ENCODE results near the gene IMMP2L. TPM values are rescaled to one million over a fixed set of nuclear protein-coding genes. Genes with fewer than 3 reads are reported as not detected.

IMMP2L gene
- total and polyA plus RNA-seq, 2 of the 13 experiments (the other 11 are each of a cell fraction or from before 2014, with no cell fraction given): 7.8 to 16.9 TPM

DNA sequence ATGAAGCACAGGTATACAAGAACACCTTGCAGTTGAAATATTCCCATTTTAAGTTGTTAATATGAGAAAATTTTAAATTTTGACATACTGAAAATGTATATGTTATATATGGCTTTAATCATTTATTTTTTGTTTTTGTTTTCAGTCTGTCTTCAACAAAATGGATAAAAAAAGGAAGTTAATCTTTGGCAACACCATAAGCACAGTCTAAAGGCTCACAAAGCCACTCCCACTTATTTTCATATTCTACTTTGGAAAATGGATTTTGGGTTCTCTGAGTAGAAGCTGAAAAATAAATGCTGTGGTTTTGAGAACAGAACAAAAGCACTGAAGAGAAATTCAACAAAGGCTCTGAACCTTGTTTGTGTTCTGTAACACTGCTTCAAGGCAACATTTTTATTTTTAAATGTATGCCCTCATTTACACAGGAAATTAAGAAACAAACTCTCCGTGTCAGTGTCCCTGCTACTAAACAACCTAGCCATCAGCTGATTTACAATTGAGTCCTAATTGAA, 552.7 kb downstream of the IMMP2L start:
- Histone ChIP-seq H3K4me3 (replicated peaks in 1 of 3; ENCODE audit: insufficient read depth in 1 of 3, low read depth in 2 of 3, low read length in 3 of 3) (no peak overlapping the region), H3K9ac (ENCODE audit: insufficient read depth, low read depth, low read length) (no peak overlapping the region), H3K4me2 (ENCODE audit: low read depth, low read length) (no peak overlapping the region), H3K9me3 (ENCODE audit: low read length) (no peaks in the 10 kb centered on the region), H3K4me1 (ENCODE audit: insufficient read depth, low read length) (no peaks in the 10 kb centered on the region), H3K79me2 (ENCODE audit: insufficient read depth, low read length) (no peaks in the 10 kb centered on the region), H4K20me1 (ENCODE audit: insufficient read depth, low read length) (no peaks in the 10 kb centered on the region), H3K27ac (ENCODE audit: extremely low read length, insufficient read depth, low read length) (no peak overlapping the region), H2AFZ (ENCODE audit: low read length) (no peak overlapping the region), H3K27me3 (ENCODE audit: control insufficient read depth in 1 of 2, insufficient read depth in 2 of 2, low read length in 2 of 2) (no peaks in the 10 kb centered on the region), H3K36me3 (replicated peaks in 1 of 2; ENCODE audit: control insufficient read depth in 1 of 2, insufficient read depth in 2 of 2, low read length in 2 of 2) (no peaks in the 10 kb centered on the region)
- no peak for ATAC-seq
- in situ Hi-C loops (cut with HindIII; ENCODE audit: extremely low pct_ligation_motif_present, low pct_unique_long_range_greater_than_20kb) (no loop called here), intact Hi-C loops (cut with micrococcal nuclease; ENCODE audit: unreplicated experiment) (no loop called here)
- FAIRE-seq: no peak
- ChIA-PET POLR2A (no interaction called here), CTCF (ENCODE audit: low intra/inter-chr PET ratio, low total read pairs) (no interaction called here)
- DNase-seq (ENCODE audit: low spot score): no peak
- no peak for TF ChIP-seq GATA4 (IDR thresholded peaks at IDR 0.05; ENCODE audit: borderline replicate concordance, low read depth)
- WGBS (ENCODE audit: low lambda C conversion rate): 26% methylated on average over 1 of the region's 1 CpG
- BruUV-seq (replicated peaks): no TSS peak

DNA sequence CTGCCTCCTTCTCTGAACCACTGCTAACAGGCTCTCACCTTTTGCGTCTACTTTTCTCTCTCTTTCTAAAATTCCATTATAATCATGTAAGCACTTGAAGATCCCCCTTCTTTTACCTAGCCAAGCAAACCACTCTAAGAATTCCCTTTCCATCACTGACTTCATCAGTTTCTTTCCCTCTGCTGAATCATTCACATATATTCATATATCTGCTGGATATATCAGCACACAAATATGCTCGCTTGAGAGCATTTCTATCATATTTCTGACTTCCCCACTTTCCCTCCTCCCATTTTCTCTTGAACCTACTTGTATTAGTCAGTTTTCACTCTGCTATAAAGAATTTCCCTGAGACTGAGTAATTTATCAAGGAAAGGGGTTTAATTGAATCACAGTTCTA, 555.6 kb downstream of the IMMP2L start:
- no peak for ATAC-seq
- Histone ChIP-seq H3K79me2 (ENCODE audit: insufficient read depth, low read length) (no peaks in the 10 kb centered on the region), H2AFZ (ENCODE audit: low read length) (no peak overlapping the region), H3K36me3 (replicated peaks in 1 of 2; ENCODE audit: control insufficient read depth in 1 of 2, insufficient read depth in 2 of 2, low read length in 2 of 2) (no peaks in the 10 kb centered on the region), H3K9me3 (ENCODE audit: low read length) (no peaks in the 10 kb centered on the region), H3K27me3 (ENCODE audit: control insufficient read depth in 1 of 2, insufficient read depth in 2 of 2, low read length in 2 of 2) (no peaks in the 10 kb centered on the region), H3K4me1 (ENCODE audit: insufficient read depth, low read length) (no peaks in the 10 kb centered on the region), H3K27ac (ENCODE audit: extremely low read length, insufficient read depth, low read length) (no peak overlapping the region), H3K4me3 (replicated peaks in 1 of 3; ENCODE audit: insufficient read depth in 1 of 3, low read depth in 2 of 3, low read length in 3 of 3) (no peak overlapping the region), H3K4me2 (ENCODE audit: low read depth, low read length) (no peak overlapping the region), H3K9ac (ENCODE audit: insufficient read depth, low read depth, low read length) (no peak overlapping the region), H4K20me1 (ENCODE audit: insufficient read depth, low read length) (no peaks in the 10 kb centered on the region)
- no peak for FAIRE-seq
- intact Hi-C loops (cut with micrococcal nuclease; ENCODE audit: unreplicated experiment): no loop called here
- no peak for DNase-seq (ENCODE audit: low spot score)
- ChIA-PET POLR2A (no interaction called here), CTCF (ENCODE audit: low intra/inter-chr PET ratio, low total read pairs) (no interaction called here)
- no TSS peak for BruUV-seq (replicated peaks)
- WGBS (ENCODE audit: low lambda C conversion rate): 94% methylated on average over 2 of the region's 2 CpGs
- in situ Hi-C loops (cut with HindIII; ENCODE audit: extremely low pct_ligation_motif_present, low pct_unique_long_range_greater_than_20kb): no loop called here
- no peak for TF ChIP-seq ZSCAN29 (CRISPR knock-in tag; conservative IDR thresholded peaks at IDR 0.05)
- TF ChIP-seq, protein P1, sequence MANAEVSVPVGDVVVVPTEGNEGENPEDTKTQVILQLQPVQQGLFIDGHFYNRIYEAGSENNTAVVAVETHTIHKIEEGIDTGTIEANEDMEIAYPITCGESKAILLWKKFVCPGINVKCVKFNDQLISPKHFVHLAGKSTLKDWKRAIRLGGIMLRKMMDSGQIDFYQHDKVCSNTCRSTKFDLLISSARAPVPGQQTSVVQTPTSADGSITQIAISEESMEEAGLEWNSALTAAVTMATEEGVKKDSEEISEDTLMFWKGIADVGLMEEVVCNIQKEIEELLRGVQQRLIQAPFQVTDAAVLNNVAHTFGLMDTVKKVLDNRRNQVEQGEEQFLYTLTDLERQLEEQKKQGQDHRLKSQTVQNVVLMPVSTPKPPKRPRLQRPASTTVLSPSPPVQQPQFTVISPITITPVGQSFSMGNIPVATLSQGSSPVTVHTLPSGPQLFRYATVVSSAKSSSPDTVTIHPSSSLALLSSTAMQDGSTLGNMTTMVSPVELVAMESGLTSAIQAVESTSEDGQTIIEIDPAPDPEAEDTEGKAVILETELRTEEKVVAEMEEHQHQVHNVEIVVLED (CRISPR knock-in tag; IDR thresholded peaks at IDR 0.05; ENCODE audit: borderline replicate concordance): no peak
- no peak for TF ChIP-seq AHR (CRISPR knock-in tag; IDR thresholded peaks at IDR 0.05)
- TF ChIP-seq RFXANK (CRISPR knock-in tag; IDR thresholded peaks at IDR 0.05): no peak
- no peak for TF ChIP-seq DR1 (CRISPR knock-in tag; IDR thresholded peaks at IDR 0.05)
- no peak for TF ChIP-seq ZMYM3 (CRISPR knock-in tag; IDR thresholded peaks at IDR 0.05)
- TF ChIP-seq ATF7-NPFF (CRISPR knock-in tag; IDR thresholded peaks at IDR 0.05; ENCODE audit: low read depth): no peak
- TF ChIP-seq SMAD3 (CRISPR knock-in tag; IDR thresholded peaks at IDR 0.05): no peak
- TF ChIP-seq HOXA7 (CRISPR knock-in tag; IDR thresholded peaks at IDR 0.05): no peak
- TF ChIP-seq ZNF354B (CRISPR knock-in tag; IDR thresholded peaks at IDR 0.05): no peak
- no peak for TF ChIP-seq SRY (CRISPR knock-in tag; IDR thresholded peaks at IDR 0.05)
- no peak for TF ChIP-seq AGO2 (optimal IDR thresholded peaks at IDR 0.05; ENCODE audit: low read depth, low read length)
- TF ChIP-seq ZNF251 (CRISPR knock-in tag; IDR thresholded peaks at IDR 0.05): no peak
- TF ChIP-seq ZNF24 (IDR thresholded peaks at IDR 0.05): no peak
- TF ChIP-seq, protein P2, sequence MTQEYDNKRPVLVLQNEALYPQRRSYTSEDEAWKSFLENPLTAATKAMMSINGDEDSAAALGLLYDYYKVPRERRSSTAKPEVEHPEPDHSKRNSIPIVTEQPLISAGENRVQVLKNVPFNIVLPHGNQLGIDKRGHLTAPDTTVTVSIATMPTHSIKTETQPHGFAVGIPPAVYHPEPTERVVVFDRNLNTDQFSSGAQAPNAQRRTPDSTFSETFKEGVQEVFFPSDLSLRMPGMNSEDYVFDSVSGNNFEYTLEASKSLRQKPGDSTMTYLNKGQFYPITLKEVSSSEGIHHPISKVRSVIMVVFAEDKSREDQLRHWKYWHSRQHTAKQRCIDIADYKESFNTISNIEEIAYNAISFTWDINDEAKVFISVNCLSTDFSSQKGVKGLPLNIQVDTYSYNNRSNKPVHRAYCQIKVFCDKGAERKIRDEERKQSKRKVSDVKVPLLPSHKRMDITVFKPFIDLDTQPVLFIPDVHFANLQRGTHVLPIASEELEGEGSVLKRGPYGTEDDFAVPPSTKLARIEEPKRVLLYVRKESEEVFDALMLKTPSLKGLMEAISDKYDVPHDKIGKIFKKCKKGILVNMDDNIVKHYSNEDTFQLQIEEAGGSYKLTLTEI (CRISPR knock-in tag; conservative IDR thresholded peaks at IDR 0.05): no peak

Measured in HepG2 (cell line).